GDM1 (cell line): ENCODE results near the gene CERCAM.
A peak's percentile ranks its signal among the peaks of the same experiment; 100 is the strongest.
"Not testable (repeated sequence)": the region's sequence is repeated elsewhere in the genome, so short reads cannot be mapped to it uniquely, and the experiment has no call there.

Source experiments
- DNase-seq: peaks from one replicate; lab custom pipeline; 2025; lab: John Stamatoyannopoulos, UW

Gene CERCAM

GRCh38 chr9:128393145-128393775, 27.4 kb upstream of the CERCAM start:
- no peak for DNase-seq

- DNase-seq: no peak
These were observed 26.7 kb upstream of the CERCAM start for GRCh38 chr9:128393970-128394369.

- DNase-seq: no peak
These were observed 26.1 kb upstream of the CERCAM start for GRCh38 chr9:128394379-128395168.

- DNase-seq: peak; percentile 61
These were observed 23.6 kb upstream of the CERCAM start for GRCh38 chr9:128396970-128397613.

- DNase-seq: no peak
These were observed 22.8 kb upstream of the CERCAM start for GRCh38 chr9:128397831-128398230.

GRCh38 chr9:128399861-128400260, 20.8 kb upstream of the CERCAM start:
- no peak for DNase-seq

GRCh38 chr9:128404560-128404959, 16.1 kb upstream of the CERCAM start:
- DNase-seq: no peak

- DNase-seq: no peak
These were observed 15.4 kb upstream of the CERCAM start for GRCh38 chr9:128405077-128405779.

- DNase-seq: no peak
These were observed 14.9 kb upstream of the CERCAM start for GRCh38 chr9:128405780-128406171.

GRCh38 chr9:128406848-128407391, 13.7 kb upstream of the CERCAM start:
- DNase-seq: no peak

GRCh38 chr9:128408963-128409431, 11.7 kb upstream of the CERCAM start:
- no peak for DNase-seq

GRCh38 chr9:128409450-128409849, 11.2 kb upstream of the CERCAM start:
- no peak for DNase-seq

- DNase-seq: no peak
These were observed 10.7 kb upstream of the CERCAM start for GRCh38 chr9:128409978-128410377.

GRCh38 chr9:128411364-128412119, 9.1 kb upstream of the CERCAM start:
- no peak for DNase-seq

- peak; percentile 65 for DNase-seq
These were observed 8.4 kb upstream of the CERCAM start for GRCh38 chr9:128412120-128412790.

GRCh38 chr9:128413728-128414127, 6.9 kb upstream of the CERCAM start:
- DNase-seq: not testable (repeated sequence)

- no peak for DNase-seq
These were observed 6.2 kb upstream of the CERCAM start for GRCh38 chr9:128414461-128414860.

- DNase-seq: no peak
These were observed 5.4 kb upstream of the CERCAM start for GRCh38 chr9:128415281-128415680.

- DNase-seq: no peak
These were observed 4.6 kb upstream of the CERCAM start for GRCh38 chr9:128416014-128416413.

- no peak for DNase-seq
These were observed 4.1 kb upstream of the CERCAM start for GRCh38 chr9:128416432-128417019.
